Stimulated activated CD8-positive, alpha-beta memory T cell treated with anti-CD3 and anti-CD28 coated beads, Interleukin-15, amount 100 ng/mL, for 48 hours (primary cell): Measurements from ENCODE around the gene PPP1R9B.
A peak's percentile ranks its signal among the peaks of the same experiment; 100 is the strongest.

Experiments
- DNase-seq, 2 donors: peaks; one replicate each; pipeline ENCODE4 v3.0.0-alpha.2; 2020; ENCODE audit warnings: low read depth in 2 of 2

Gene PPP1R9B

DNA sequence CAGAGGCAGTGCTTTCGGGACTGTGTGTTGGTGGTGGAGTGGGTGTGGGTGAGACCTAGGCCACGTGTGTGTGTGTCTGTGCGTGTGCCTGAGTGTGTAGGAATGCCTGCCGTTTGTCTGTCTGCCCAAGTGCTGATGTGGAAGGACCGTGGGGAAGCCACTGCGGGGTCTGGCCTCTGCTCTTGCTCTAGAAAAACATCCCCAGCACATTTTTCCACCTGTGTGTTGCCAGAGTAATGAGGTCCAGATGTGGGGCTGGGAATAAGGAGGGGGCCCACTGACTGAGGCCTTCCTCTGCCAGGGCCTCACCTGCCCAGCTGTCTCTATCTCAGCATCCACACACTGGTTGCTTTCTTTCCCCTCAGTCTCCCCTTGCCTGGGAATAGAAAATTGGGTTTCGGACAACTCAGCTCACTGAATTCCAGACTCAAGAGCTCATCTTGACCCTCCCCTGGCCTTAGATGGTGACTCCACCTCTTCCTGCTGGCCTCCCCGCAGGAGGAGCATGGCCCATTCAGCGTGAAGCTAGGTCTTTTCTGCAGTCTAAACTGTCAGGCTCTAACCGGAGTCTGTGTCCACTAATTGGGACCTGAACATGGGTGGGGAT, 23.0 kb upstream of the PPP1R9B start:
- DNase-seq, result no peak

DNA sequence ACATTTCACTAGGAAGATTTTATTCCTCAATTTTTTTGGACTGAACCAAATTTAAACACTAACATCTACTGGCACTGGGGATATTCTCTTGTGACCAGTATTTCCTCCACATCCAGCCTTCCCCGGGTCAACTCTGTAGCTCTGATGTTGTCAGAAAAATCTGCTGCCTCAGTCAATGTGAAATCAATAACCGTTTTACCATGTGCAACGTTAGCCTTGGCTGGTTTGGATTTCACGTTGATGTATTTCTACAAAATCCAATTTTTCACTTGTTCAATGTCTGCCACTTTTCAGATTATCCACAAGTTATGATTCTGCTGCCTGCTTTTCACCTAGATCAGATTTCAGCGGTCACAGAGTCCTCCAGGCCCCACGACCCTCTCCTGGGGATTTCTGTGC, 22.5 kb upstream of the PPP1R9B start:
- DNase-seq, result no peak

DNA sequence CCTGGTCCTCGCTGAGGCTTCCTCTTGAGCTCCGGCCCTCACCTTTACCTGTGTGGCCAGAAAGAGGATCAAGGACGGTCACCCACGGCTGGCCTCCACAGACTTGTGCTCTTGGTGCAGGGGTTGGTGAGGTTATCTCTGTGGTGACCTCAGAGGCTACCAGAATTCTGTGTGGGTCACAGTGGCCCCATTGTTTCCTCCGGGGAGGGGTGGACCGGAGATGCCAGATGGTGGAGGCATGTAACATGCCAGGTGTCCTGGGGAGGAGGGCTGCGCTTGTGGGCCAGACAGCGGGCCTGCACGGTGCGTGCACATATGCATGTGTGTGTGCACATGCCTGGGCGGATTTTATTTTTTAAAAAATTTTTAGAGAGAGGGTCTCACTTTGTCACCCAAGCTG, 21.7 kb upstream of the PPP1R9B start:
- DNase-seq, result no peak

DNA sequence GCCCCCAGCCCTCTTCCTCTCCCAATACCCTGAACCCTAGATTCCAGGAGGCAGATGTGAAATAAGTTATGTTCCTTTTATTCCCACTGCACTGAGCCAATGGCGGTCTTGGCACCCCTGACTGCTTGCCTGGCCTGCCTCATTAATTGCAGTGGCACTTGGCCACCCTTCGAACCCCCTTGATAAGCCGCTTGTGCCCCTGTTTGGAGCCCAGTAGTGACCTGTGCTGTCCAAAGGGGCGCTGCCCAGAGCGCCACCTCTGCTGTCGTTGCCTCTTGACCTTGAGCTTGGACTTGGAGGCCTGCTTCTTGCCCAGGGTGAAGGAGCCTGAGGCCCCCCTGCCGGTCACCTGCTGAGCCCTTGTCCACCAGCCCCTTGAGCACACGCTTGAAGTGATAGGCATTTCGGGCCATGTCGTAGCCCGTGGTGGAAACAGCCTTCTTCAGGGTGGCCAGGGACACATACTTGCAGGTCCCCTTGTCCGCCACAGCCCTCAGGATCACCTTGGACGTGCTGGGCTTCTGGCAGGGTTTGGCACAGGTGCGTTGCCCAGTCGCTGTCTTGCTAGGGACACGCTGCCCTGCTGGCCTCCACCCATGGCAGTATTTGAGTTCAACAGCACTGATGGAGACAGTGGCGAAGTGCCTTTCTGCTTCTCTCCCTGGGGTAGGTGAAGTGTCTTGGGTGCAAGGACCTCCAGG, 21.0 kb upstream of the PPP1R9B start:
- DNase-seq, result no peak

DNA sequence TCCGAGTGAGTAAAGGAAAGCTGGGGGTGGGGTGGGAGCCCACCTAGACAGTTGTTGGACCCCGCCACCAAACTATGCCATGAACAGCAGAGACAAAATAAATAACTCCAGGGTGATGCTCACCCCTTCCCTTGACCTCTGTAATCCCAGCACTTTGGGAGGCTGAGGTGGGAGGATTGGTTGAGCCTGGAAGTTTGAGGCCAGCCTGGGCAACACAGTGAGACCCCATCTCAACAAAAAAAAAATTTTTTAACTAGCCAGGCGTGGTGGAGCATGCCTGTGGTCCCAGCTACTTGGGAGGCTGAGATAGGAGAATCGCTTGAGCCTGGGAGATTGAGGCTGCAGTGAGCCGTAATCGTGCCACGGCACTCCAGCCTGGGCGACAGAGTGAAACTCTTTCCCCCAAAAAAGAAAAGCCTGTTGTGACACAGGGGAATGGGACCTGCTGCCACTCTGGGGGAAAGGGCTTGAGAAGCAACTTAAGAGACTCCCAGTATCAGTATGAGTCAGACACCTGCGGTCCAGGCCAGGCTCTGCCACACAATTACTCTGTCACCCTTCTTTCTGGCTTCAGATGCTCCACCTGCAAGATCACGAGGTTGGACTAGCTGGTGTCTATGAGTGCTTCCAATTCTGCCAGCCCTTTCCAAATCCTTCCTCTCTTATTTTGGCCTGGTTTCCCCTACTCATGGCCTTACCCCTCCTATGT, 20.3 kb upstream of the PPP1R9B start:
- DNase-seq, result no peak

DNA sequence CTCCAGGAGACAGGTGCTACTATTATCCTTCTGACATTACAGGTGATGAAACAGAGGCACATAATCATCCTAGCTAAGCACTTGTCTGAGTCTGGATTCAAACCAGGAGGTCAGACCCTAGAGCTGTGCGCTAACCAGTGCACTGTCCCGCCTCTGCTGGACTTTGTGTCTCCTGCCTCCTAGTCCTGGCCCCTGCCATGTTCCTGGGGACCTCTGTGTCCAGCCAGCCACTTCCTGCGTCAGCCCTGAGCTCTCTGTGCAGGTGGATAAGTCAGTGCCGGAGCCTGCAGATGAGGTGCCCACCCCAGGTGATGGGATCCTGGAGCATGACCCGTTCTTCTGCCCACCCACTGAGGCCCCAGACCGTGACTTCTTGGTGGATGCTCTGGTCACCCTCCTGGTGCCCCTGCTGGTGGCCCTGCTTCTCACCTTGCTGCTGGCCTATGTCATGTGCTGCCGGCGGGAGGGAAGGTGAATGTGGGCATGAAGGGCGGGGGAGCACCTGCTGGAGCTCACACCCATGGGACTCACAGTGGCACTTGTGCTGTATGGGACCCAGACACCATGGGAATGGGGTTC, 19.5 kb upstream of the PPP1R9B start:
- no peak for DNase-seq

DNA sequence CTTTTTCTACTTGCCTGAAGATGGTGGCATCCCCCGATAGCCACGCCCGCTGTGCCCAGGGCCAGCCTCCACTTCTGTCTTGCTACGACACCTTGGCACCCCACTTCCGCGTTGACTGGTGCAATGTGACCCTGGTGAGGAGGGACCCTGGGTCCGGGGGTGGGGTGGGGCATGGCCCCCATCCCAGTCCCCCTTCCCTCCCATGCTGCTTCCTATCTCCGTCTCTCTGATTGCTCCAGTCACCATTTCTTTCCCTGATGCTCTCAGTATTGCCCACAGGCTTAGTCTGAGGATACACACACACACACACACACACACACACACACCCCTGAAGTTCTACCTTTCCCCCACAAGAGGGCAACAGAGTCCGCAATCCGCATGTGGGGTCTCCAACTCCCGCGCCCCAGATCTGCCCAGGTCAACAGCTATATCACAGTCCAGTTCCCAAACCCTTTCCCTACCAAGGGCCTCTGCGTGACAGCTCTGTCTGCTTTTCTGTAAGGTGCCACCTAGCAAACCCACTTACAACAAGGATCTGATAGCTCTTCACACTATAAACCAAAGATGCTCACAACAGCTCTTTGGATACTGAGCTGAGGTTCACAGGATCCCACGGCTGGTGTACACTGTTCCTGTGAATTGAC, 18.8 kb upstream of the PPP1R9B start:
- peak; percentile 30 to 37 for DNase-seq

DNA sequence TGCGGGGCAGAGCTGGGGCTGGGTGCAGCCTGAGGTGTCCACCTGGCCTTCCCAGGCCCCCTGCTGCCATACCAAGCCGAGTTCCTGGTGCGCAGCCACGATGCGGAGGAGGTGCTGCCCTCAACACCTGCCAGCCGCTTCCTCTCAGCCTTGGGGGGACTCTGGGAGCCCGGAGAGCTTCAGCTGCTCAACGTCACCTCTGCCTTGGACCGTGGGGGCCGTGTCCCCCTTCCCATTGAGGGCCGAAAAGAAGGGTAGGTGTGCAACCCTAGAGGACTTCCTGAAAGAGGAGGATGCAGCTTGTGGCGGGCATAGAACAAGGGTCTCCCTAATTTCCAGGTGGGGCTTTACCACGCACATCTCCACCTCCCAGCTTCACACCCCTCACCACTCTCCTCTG, 17.8 kb upstream of the PPP1R9B start:
- no peak for DNase-seq

DNA sequence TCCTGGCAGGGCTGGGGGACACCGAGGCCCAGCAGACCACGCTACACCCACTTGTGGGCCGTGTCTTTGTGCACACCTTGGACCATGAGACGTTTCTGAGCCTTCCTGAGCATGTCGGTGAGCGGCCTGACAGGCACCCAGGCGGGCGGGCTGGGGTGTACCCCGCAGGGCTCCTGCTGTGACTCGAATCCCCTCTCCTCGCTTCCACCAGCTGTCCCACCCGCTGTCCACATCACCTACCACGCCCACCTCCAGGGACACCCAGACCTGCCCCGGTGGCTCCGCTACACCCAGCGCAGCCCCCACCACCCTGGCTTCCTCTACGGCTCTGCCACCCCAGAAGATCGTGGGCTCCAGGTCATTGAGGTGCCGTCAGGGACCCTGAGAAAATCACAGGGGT, 16.9 kb upstream of the PPP1R9B start:
- DNase-seq, result no peak

DNA sequence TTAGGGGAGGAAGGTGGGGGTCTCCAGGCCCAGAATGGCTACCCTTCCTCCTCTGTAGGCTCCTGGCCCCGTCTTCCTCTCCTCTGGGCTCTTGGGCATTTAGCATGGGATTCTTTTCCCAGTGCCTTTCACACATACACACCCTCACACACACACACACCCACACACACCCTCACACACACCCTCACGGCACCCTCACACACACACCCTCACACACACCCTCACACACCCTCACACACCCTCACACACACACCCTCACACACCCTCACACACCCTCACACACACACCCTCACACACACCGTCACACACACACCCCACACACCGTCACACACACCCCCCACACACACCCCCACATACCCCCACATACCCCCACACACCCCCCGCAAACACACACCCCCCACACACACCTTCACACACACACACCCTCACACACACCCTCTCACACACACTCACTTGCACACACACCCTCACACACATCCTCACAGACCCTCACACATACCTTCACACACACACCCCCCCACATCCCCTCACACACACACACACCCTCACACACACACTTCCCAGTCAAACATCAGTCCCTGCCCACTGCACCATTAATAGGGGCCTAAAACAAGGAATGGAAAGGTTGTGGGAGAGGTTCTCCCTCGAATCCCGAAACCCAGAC, 16.2 kb upstream of the PPP1R9B start:
- no peak for DNase-seq

DNA sequence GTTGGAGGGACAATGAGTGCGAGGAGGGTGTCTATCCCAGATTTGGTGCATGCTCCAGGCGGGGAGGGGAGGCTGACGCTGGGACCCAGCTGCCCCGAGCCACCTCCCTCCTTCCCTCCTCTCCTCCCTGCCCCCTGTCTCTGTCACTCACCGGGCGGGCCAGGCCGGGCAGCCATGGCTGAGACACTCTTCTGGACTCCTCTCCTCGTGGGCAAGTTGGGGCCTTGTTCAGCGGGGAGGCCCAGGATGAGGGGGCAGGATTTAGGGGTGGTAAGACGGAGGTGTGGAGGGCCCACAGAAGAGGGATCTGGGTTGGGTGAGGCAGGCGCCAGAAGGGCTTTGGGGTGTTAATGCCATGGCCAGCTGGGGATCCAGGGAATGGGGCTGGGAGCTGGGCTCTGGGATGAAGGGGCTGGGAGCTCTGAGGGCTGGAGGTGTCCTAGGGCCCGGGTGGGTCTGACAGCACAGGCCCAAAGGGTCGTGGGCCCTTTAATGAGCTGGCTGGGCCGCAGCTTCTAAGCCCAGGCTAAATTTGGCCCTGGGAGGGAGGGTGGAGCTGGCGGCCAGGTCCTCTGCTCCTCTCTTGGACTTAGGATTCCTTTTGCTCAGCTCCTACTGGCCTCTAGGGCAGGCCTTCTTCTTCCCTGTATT, 15.5 kb upstream of the PPP1R9B start, which contains the start of gene SGCA:
Gene SGCA, plus strand, starts transcription at position 139 of the 651 bp plus-strand sequence. Its CDS starts 36 bp downstream, at position 175.
- DNase-seq, result no peak

DNA sequence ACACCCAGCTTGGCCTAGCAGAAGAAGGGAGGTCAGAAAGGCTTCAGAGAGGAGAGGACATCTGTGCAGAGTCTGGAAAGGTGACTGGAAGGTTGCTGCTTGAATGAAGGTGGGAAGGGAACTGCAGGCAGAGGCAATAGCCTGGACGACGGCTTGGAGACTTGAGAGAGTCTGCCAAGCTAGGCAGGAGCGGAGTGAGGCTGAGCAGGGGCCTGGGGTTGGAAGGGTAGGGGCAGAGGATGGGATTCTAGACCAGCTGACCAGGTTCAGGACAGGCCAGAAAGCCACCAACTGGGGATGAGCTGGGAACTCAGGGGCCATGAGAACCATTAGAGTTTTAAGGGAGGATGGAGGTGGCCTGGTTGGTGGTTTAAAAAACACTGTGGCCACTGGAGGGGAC, 15.0 kb upstream of the PPP1R9B start:
- DNase-seq, result no peak

DNA sequence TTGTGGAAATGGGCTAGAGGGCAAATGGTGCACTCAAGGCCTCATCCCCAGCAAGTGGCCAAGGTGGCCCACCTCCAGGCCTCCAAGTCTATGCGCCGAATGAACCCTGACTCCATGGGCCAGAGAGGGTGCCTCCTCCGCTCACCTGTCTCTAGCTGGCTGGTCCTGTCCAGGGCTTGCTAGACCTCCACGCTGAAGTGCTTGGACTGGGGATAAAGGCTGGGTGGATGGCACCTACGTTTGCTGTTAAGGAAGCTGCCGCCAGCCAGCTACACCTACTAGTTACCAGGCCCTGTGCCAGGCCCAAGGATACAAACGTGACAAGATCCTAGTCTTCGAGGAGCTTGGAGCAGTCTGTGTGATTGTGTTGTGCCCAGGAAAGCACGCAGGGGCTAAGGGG, 14.6 kb upstream of the PPP1R9B start:
- no peak for DNase-seq

DNA sequence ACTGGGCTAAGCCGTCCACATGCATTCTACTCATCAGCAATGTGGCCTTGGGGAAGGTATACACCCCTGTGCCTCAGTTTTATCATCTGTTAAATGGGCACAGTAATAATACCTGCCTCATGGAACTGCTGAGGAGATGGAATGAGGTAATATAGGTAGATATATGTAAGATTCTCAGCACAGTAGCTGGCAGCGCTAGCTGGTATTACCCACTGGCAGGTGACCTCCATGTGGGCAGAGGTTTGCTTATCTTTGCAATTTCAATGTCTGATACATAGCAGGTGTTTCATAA, 14.2 kb upstream of the PPP1R9B start:
- DNase-seq, result no peak

DNA sequence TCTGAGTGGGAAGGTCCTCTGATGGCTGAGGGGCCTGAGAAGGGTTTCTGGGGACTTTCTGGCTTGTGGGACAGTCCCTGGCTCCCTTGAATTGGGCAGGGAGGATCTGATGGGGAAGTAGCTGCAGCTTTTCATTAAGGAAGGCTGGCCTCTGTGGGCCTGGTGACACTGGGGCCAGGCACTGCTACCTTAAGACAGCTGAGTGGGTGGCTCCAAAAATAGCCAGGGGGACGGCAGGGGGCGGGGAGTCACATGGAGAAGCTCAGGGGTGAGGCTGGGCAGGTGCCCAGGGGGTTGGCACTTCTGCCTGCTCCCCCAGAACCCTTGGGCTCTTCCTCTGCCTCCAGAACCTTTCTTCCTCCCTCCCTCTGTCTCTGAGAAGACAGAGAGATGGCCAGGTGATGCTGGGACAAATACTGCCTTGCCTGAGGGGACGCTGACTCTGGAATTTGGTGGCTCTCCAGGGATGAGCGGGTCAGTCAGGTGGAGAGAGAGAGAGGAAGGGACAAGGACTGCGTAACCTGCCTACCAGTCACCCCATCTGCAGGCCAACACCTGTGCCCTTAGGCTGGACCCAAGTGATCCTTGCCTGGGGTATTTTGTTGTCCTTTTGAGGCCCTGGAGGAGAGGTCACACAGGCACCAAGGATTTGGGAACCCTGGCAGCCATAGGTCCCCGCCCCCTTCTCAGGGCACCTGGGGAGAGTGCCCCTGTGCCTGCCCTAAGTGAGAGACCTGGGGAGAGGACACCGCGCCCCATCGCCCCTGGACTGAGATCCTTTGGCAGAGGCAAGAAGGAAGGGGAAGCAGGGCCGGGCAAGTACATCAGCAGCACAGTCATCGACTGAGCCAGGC, 13.6 kb upstream of the PPP1R9B start:
- DNase-seq, result no peak

DNA sequence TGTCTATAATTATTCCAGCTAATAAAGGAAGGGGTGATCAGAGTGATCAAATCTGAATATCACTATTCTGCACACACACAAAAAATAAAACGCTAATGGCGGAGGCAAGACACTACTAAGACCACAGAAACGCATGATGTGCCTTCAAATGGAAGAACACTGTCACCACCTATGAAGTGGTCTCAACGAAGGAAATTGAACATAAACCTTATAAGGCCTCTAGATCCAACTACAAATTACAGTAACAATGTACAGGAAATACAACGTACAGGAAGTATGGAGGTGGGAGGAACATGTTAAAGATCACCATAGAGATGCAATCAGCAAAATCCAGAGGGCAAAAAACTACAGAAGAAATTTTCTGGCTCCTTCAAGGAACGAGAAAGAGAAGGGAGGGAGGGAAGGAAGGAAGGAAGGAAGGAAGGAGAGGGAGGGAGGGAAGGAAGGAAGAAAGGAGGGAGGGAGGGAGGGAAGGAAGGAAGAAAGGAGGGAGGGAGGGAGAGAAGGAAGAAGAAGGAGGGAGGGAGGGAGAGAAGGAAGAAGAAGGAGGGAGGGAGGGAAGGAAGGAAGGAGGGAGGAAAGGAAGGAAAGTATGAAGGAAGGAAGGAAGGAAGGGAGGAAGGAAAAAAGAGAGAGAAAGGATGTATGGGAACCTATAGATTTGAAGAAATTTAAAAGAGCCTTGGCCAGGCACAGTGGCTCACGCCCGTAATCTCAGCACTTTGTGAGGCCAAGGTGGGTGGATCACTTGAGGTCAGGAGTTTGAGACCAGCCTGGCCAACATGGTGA, 12.2 kb upstream of the PPP1R9B start:
- no peak for DNase-seq

DNA sequence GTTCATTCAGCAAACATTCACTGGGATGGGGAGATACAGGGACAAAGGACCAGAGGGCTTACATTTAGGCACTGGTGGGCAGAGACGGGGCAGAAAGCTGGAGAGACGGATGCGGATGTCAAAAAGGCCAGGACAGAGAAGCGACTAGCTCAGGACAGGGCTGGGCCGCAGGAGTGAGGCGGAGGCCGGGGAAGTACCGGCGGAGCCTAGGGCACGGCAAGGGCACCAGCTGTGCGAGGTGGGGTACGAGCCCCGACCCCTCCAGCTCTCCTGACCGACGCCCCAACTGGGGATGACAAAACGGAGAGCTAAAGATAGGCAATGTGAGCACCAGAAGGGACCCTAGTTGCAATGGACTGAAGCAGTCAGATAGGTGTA, 11.4 kb upstream of the PPP1R9B start:
- DNase-seq, result no peak

DNA sequence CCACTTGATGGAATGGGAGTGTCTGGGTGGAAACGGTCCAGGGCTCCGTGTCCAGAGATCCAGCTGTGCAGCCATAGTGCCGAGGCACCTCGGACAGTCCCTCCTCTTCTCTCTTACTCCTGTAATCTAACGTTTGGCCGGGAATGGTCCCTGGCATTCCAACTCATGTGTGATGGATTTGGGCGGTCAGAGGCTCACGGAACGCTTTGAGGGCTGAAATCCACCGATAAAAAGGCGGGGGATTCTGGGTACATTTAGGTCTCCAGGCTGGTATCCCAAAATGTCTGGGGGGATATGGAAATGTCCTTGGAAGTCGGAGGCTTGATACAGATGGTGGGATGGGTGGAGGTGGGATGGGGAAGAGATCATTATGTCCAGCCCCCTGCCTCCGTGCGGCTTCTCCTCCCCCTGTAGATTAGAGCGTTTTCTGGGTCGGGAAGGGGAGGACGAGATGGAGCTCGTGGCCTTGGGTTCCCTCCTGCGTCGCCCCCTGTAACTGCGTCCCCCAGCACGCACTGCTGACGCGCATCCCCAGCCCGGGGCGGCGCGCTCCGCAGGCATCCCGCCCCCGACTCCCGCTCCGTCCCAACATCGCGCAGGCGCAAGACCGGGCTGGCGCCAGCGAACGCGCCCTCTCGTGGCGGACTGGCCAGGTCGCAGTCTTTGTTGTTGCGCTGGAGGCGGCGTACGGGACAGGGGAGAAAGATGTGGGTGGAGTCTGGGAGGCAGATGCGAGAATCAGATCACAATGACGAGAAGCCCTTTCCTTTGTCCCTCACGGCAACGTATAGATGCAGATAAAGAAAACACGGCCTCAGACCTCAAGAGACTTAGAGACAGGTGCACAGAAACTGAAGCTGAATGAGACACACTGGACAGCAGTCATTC, 10.8 kb upstream of the PPP1R9B start:
- peak; percentile 93 to 95 for DNase-seq

DNA sequence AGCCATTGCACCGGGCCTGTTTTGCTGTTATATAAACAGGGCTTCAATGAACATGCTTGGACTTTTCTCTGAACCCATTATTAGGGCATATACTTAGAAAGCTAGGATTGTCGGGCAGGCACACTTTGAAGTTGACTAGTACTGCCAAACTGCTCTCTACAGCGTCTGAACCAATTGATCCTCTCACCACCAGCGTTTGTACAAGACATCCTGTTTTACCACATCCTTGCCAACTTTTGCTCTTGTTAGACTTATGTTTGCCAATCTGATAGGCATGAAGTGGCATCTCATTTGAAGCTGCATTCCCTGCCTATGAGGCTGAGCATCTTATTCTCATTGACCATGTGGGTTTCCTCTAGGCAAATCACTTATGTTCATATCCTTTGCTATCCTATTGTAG, 7.4 kb upstream of the PPP1R9B start:
- DNase-seq, result no peak
